Parathyroid adenoma (tissue), 2 donors: Measurements from ENCODE around the gene AKT3.

Experiments
- H2AFZ ChIP-seq: fragments of 300-600 bp; sonication (generic); one replicate; pipeline ENCODE4 v1.7.0; 2017; ENCODE audit warnings: antibody characterized with exemption, mild to moderate bottlenecking
- H3K27ac ChIP-seq: fragments of 300-600 bp; sonication (generic); one replicate; pipeline ENCODE4 v1.7.0; 2017
- H3K27me3 ChIP-seq: fragments of 300-600 bp; sonication (generic); one replicate; pipeline ENCODE4 v1.7.0; 2017; ENCODE audit warnings: low read length; ENCODE audit not compliant: control insufficient read depth, insufficient read depth
- H3K36me3 ChIP-seq: fragments of 300-600 bp; sonication (generic); one replicate; pipeline ENCODE4 v1.7.0; 2017; ENCODE audit warnings: low read length; ENCODE audit not compliant: control insufficient read depth, insufficient read depth
- H3K4me1 ChIP-seq: fragments of 300-600 bp; sonication (generic); one replicate; pipeline ENCODE4 v1.7.0; 2017; ENCODE audit warnings: control low read depth
- H3K4me2 ChIP-seq: fragments of 300-600 bp; sonication (generic); one replicate; pipeline ENCODE4 v1.7.0; 2017; ENCODE audit warnings: low read length
- H3K4me3 ChIP-seq: fragments of 300-600 bp; sonication (generic); one replicate; pipeline ENCODE4 v1.7.0; 2017; ENCODE audit warnings: low read depth, low read length
- H3K79me2 ChIP-seq: fragments of 300-600 bp; sonication (generic); one replicate; pipeline ENCODE4 v1.7.0; 2017; ENCODE audit warnings: control low read depth
- H3K9ac ChIP-seq: fragments of 300-600 bp; sonication (generic); one replicate; pipeline ENCODE4 v1.7.0; 2017; ENCODE audit warnings: mild to moderate bottlenecking
- H3K9me3 ChIP-seq: fragments of 300-600 bp; sonication (generic); one replicate; pipeline ENCODE4 v1.7.0; 2017; ENCODE audit warnings: low read length; ENCODE audit not compliant: control insufficient read depth
- TF ChIP-seq, protein P1 (sequence below): fragments of 300-600 bp; sonication (generic); IDR thresholded peaks from one replicate; pipeline ENCODE4 v1.7.0; 2017; ENCODE audit warnings: antibody characterized with exemption, mild to moderate bottlenecking
- donor health status: primary hyperparathyroidism.

Gene AKT3

DNA sequence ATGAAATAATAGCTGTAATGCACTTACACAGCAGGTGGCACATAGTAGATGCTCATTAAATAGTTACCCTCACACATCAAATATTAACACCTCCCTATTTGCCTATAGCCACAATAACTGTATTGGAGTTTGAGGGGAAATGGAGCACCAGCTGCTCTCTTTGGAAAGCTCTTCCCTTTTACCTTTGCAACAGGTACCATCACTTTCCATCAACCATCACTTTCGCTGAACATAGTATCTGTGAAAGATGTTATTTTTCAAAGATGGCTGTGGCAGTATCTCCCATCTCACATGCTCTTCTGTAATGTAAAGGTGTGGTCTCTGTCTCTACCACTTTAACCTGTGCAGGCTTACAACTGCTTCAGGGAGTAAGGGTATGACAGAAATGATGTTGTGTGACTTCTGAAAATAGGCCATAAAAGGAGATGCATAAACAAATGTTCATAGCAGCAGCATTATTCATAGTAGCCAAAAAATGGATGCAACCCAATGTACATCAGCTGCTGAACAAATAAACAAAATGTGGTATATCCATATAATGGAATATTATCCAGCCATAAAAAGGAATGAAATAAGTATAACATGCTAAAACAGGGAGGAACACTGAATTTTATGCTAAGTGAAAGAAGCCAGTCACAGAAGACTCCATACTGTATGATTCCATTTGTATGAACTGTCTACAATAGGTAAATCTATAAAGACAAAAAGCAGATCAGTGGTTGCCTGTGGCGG lies 288.3 kb downstream of the AKT3 start:
- Histone ChIP-seq H3K4me1 (no peaks in the 10 kb centered on the region), H3K79me2 (no peaks in the 10 kb centered on the region), H3K36me3 (no peaks in the 10 kb centered on the region), H3K9me3 (no peaks in the 10 kb centered on the region), H3K4me2 (no peak overlapping the region), H2AFZ (no peak overlapping the region), H3K4me3 (no peak overlapping the region), H3K27ac (no peak overlapping the region), H3K27me3 (no peaks in the 10 kb centered on the region), H3K9ac (no peak overlapping the region)
- TF ChIP-seq, protein P1, sequence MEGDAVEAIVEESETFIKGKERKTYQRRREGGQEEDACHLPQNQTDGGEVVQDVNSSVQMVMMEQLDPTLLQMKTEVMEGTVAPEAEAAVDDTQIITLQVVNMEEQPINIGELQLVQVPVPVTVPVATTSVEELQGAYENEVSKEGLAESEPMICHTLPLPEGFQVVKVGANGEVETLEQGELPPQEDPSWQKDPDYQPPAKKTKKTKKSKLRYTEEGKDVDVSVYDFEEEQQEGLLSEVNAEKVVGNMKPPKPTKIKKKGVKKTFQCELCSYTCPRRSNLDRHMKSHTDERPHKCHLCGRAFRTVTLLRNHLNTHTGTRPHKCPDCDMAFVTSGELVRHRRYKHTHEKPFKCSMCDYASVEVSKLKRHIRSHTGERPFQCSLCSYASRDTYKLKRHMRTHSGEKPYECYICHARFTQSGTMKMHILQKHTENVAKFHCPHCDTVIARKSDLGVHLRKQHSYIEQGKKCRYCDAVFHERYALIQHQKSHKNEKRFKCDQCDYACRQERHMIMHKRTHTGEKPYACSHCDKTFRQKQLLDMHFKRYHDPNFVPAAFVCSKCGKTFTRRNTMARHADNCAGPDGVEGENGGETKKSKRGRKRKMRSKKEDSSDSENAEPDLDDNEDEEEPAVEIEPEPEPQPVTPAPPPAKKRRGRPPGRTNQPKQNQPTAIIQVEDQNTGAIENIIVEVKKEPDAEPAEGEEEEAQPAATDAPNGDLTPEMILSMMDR = no peak

DNA sequence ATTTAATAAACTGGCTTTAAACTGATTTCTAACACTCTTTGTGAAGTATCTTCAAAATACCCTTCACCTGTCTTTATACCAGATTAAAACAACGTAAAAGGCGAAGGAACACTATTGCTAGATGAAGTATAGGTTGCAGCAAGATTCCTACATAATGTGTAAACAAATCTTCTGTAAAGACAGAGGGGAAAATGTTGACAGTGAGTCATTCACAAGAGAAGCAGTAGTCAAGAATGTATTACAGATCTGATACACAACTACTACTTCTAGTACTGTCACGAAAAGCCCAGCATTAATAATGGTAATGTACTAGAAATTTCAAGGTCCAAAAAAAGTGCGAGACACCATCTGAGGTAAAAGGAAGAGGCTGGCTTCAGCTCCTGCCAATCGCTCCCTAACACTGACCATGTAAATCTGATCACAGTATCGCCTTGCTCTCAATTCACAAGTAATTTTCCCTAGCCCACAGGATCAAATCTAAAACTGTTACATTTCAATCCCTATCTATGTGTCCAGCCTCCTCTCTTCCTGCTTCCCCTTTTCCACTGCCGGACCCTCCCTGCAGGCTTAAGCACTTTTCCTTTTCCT lies 290.4 kb downstream of the AKT3 start:
- H3K79me2 ChIP-seq = no peaks in the 10 kb centered on the region
- TF ChIP-seq, protein P1 = no peak

DNA sequence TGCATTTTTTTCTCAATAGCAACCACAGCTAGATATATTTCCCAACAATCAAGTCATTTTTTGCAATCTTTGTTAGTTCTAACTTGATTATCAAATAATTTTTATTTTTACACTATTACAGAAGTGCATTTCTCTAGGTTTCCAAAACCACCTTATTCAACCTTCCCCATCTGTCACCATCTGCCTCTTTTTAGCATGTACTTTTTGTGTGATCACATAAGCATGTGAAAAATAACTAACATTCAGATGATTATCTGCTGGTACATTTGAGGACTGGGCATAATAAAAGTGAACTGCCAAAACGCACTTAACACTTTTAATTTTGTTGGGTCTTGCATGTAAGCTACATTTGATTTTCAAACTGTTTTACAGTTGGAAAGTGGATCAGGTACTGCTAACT lies 291.5 kb downstream of the AKT3 start:
- Histone ChIP-seq H3K4me2 (no peak overlapping the region), H3K4me3 (no peak overlapping the region), H3K4me1 (no peaks in the 10 kb centered on the region), H3K27ac (no peak overlapping the region), H3K79me2 (no peaks in the 10 kb centered on the region), H3K9ac (no peak overlapping the region), H3K9me3 (no peaks in the 10 kb centered on the region), H2AFZ (no peak overlapping the region), H3K36me3 (no peaks in the 10 kb centered on the region), H3K27me3 (no peaks in the 10 kb centered on the region)
- TF ChIP-seq, protein P1 = no peak

More for the DNA sequence above, 290.4 kb downstream of the AKT3 start:
- no peak overlapping the region for H3K4me2 ChIP-seq
- H3K27me3 ChIP-seq = no peaks in the 10 kb centered on the region
- no peaks in the 10 kb centered on the region for H3K9me3 ChIP-seq
- H3K4me3 ChIP-seq = no peak overlapping the region
- H2AFZ ChIP-seq = no peak overlapping the region
- no peaks in the 10 kb centered on the region for H3K36me3 ChIP-seq
- H3K27ac ChIP-seq = no peak overlapping the region
- no peak overlapping the region for H3K9ac ChIP-seq
- H3K4me1 ChIP-seq = no peaks in the 10 kb centered on the region

- Histone ChIP-seq H3K27ac (no peak overlapping the region), H3K4me2 (no peak overlapping the region), H3K9me3 (no peaks in the 10 kb centered on the region)
Observed at GRCh38 chr1:243557866-243558265, 292.2 kb downstream of the AKT3 start.

More at GRCh38 chr1:243557866-243558265, 292.2 kb downstream of the AKT3 start:
- H2AFZ ChIP-seq = no peak overlapping the region
- no peak overlapping the region for H3K9ac ChIP-seq
- H3K79me2 ChIP-seq = no peaks in the 10 kb centered on the region
- H3K36me3 ChIP-seq = no peaks in the 10 kb centered on the region
- H3K4me3 ChIP-seq = no peak overlapping the region
- TF ChIP-seq, protein P1 = no peak
- H3K4me1 ChIP-seq = no peaks in the 10 kb centered on the region
- no peaks in the 10 kb centered on the region for H3K27me3 ChIP-seq
